DMS 273 (cell line): ENCODE measurements around the gene FAM221A.
A peak's percentile ranks its signal among the peaks of the same experiment; 100 is the strongest.
"Not testable (repeated sequence)": the region's sequence is repeated elsewhere in the genome, so short reads cannot be mapped to it uniquely, and the experiment has no call there.

Experiments used
- DNase-seq: peaks from one replicate; lab custom pipeline; 2025; ENCODE audit not compliant: unreplicated experiment; lab: John Stamatoyannopoulos, UW

Gene FAM221A

GRCh38 chr7:23700046-23700445, 20.0 kb downstream of the FAM221A start:
- peak; percentile 79 for DNase-seq

DNA sequence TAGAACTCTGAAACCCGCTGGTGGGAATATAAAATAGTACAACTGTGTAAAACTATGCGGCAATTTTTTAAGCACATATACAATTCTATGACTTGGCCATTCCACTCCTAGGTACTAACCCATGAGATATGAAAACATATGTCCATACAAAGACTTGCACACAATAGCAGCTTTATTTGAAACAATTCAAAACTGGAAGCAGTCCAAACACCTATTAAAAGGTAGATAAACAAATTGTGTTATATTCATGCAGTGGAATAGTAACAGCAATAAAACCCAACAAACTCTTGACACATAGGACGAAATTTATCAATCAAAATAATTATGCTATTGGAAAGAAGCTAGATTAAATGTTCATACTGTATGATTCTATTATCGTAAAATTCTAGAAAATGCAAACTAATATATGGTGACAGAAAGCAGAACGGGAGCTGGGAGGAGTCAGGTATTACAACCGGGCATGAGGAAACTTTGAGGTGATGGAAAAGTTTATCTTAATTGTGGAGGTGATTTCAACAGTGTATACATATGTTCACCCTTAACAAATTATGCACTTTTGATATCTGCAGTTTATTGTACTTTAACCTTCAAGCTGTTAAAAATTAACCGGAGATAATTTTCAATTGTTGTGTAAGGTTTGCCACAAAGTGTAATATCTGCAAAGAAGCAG, 29.2 kb downstream of the FAM221A start:
- DNase-seq = no peak

GRCh38 chr7:23710000-23710399, 30.0 kb downstream of the FAM221A start, which contains the start of gene STK31:
Gene STK31 (plus strand): TSS chr7:23710219. CDS start chr7:23710286, 67 bp downstream.
- no peak for DNase-seq

DNA sequence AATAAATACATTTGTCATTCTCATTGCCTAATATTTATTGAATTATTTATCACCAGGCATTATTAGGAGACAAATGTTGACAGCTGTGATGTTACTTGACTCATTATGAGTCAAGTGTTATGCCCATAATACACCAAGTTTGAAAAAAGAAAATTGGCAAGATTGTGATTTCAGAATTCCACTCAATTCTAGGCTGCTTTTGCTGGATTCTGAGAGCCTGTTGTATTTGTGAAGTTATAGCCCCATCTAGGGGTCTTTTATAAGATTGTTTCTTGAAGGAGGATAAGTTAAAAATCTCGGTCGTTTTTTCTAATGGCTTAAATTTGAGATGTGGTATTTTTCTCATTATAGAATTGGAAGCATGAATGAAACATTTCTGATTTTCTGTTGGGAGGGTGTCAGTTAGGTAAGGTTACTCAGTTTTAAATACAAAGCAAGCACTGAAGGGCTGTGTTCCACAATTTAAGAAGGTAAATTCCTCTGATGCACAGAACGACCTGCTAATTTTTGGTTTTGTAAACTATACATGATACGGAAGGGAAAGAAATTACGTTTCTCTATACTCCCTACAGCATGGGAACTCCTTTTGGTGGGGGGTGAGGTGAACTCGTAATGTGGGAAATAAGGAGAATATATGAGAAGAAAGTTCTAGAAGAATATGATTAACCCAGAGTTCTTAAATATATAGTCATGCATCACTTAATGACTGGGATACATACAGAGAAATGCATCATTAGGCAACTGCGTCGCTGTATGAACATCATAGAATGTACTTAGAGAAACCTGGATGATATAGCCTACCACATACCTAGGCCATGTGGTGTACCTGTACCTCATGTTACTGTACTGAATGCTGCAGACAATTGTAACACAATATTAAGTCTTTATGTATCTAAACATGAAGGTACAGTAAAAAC, 32.6 kb downstream of the FAM221A start:
- peak; percentile 80 for DNase-seq

DNA sequence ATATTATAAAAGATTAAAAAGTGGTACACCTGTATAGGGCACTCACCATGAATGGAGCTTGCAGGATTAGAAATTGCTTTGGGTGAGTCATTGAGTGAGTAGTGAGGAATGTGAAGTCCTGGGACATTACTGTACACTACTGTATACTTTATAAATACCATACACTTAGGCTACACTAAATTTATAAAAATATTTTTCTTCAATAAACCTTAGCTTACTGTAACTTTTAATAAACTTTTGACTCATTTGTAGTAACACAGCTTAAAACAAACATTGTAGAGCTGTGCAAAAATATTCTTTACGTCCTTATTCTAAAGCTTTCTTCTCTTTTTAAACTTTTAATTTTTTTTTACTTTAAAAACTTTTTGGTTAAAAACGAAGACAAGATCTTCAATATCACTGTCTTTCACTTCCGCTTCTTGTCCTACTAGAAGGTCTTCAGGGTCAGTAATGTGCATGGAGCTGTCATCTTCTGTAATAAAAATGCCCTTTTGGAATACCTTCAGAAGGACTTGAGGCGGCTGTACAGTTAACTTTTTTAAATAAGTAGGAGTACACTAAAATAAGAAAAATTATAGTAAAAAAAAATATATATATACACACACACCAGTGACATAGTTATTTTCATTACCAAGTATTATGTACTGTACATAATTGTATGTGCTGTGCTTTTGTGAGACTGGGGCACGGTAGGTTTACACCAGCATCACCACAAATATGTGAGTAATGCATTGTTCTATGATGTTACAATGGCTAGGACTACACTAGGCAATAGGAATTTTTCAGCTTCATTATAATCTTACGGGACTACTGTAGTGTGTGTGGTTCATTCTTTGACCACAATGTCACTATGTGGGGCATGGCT, 33.5 kb downstream of the FAM221A start:
- DNase-seq = no peak

GRCh38 chr7:23714150-23714464, 34.1 kb downstream of the FAM221A start:
- no peak for DNase-seq

GRCh38 chr7:23714579-23714978, 34.6 kb downstream of the FAM221A start:
- DNase-seq = no peak

DNA sequence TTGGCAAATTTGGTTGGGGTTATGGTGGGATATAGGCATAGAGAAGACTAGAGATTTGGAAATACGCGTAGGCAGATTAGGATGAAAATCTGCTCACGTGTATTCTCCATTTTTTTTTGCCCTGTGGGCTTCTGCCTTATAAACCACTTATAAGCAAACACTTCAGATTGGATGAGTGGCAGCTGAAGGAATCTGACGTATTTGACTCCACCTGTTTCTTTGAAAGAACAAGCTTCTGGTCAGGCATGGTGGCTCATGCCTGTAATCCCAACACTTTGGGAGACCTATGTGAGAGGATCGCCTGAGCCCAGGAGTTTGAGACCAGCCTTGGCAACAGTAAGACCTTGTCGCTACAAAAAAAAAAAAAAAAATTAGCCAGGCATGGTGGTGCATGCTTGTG, 35.1 kb downstream of the FAM221A start:
- no peak for DNase-seq

GRCh38 chr7:23717788-23718187, 37.8 kb downstream of the FAM221A start:
- DNase-seq = no peak

DNA sequence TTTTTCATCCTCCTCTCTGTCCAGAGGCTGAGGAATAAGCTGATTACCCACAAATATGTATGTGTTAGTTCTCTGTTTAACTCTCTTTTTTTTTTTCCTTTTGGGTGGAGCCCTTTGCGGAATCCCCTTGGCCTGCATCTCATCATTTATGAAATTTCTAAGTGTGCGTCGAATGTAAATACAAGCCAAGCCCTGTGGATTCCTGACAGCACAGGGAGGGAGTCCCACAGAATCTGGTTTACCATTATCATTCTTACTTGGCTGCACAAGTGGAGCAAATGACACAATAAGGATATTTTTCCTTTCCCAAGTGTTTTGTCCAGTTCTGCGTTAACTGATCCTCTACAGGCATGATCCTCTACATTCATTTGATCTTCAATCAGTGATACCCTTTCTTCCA, 41.5 kb downstream of the FAM221A start:
- DNase-seq = no peak

DNA sequence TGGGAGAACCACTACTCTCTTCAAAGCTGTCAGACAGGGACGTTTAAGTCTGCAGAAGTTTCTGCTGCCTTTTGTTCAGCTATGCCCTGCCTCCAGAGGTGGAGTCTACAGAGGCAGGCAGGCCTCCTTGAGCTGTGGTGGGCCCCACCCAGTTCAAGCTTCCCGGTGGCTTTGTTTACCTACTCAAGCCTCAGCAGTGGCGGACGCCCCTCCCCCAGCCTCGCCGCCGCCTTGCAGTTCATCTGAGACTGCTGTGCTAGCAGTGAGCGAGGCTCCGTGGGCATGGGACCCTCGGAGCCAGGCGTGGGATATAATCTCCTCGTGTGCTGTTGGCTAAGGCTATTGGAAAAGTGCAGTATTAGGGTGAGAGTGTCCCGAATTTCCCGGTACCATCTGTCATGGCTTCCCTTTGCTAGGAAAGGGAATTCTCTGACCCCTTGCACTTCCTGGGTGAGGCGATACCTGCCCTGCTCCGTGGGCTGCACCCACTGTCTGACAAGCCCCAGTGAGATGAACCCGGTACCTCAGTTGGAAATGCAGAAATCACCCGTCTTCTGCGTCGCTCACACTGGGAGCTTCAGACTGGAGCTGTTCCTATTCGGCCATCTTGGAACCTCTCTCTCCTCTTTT, 42.7 kb downstream of the FAM221A start:
- DNase-seq = not testable (repeated sequence)

GRCh38 chr7:23724113-23724512, 44.1 kb downstream of the FAM221A start:
- not testable (repeated sequence) for DNase-seq

DNA sequence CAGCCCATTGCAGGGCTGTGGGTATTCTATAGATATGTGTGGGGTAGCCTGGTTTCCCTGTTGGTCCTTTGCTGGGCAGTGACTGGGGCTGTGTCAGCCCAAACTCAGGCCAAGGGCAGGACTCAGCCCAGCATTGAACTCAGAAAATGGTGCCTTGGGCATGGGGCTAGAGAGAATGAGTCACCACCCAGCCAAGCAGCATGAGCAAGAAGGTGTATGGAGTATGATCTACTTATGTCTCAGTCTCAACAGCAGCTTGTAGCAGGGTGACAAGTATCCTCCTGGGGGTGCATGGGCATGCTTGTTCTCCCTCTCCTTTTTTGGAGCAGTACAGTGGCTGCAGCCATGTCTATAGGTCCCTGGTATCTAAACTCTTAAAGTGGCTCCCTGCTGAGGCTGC, 62.1 kb downstream of the FAM221A start:
- no peak for DNase-seq

DNA sequence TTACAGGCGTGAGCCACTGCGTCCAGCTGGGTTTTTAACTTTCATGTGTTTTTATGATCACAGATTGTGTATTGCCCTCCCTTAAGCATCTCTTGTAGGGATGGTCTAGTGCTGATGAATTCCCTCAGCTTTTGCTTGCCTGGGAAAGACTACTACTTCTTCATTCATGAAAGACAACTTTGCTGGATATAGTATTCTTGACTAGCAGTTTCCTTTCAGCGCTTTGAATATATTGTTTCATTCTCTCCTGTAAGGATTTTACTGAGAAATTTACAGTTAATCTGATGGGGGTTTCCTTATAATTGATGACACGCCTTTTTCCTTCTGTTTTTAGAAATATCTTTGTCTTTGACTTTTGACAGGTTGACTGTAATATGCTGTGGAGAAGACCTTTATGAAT, 63.2 kb downstream of the FAM221A start:
- DNase-seq = no peak

- DNase-seq = no peak
Measured at GRCh38 chr7:23746629-23747028, 66.6 kb downstream of the FAM221A start.

DNA sequence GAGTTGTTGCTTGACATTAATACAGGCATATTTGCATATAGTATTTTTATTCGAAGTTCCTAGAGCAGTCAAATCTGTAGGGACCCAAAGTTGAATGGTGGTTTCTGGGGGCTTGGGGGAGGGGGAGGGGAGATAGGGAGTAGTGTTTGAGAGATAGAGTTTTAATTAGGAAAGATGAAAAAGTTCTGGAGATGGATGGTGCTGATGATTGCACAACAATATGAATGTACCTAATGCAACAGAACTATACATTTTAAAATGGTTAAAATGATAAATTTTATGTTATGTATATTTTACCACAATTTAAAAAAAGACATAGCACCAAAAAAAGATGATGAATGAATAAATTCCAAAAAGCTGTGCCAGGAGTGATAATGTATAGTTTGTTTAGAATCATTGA, 71.9 kb downstream of the FAM221A start:
- DNase-seq = no peak
